DMS 273 treated with DMSO at 0.1 percent for 48 hours (cell line): ENCODE data around the gene GPS2.

ENCODE experiments used
- DNase-seq: peaks from one replicate; lab custom pipeline; 2025; lab: John Stamatoyannopoulos, UW

The GPS2 gene

DNA sequence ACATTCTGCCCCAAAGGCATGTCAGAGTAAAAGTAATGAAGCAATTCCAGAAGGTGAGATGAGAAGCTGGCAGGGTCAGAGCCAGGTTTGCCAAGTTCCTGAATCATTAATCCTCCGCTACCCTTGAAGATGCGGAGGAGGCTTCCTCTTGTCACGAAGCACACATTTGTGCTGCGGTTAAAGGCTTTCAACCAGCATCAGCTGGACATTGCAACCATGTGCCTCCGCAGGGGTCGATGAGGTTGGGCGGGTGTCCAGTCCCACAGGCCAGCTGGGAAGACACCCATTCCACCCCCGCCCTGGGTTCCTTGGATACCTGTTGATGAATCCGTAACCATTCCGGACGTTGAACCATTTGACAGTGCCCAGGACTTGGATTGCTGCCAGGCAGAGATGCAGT, 22.0 kb downstream of the GPS2 start:
- no peak for DNase-seq

DNA sequence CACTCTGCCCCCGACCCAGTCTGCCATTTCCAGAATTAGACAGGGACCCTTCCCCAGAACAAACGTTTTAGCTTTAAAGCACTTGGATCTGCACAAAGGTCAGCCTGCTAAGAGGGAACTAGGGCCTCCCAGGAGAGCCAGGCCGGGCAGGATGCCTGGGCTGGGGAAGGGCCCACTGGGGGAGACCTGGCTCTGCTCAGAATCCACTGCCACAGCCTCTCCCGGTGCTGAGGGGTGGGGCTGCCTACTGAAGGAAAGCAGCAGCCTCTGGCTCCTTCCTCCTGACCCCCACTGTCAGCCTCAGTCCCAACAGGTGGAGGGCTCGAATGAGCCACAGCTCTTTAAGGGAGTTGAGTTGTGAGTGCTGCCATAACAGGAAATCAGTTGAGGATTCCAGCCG, 22.4 kb downstream of the GPS2 start:
- DNase-seq: no peak

DNA sequence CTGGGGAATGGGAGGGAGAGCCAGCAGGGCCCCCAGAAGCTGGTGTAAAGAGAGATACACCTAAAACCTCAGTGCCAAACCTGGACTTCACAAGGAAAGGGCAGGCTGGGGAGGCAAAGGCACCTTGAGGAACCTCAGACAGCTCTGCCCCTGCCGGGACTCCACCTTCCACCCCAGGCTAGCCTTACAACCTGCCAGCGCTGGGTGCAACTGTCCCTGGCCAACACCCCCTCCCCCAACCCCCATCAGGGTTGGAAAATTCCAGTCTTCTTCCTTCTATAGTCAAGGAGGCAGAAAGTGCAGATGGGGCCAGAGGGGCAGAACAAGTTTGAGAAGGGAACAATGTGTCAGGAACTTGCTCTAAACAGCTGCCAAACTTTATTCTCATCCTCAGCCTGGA, 23.0 kb downstream of the GPS2 start:
- no peak for DNase-seq

DNA sequence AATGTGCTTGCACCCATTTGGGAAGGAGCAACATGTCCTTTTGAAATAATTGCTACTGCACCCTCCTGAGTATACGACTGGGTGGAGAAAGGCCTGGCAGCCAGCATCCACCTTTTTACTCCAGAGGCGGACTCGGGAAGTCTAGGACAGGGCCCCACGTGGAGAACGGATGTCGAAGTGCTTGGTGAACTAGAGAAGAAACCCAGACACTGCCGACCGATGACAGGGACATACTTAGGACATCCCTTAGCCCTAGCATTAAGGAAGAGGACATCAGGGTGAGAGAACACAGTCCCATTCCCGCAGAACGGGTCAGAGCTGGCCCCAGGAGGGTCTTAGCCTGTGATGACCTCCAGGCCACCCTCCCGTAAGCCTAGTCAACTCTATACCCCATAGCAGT, 24.5 kb downstream of the GPS2 start:
- DNase-seq: no peak

DNA sequence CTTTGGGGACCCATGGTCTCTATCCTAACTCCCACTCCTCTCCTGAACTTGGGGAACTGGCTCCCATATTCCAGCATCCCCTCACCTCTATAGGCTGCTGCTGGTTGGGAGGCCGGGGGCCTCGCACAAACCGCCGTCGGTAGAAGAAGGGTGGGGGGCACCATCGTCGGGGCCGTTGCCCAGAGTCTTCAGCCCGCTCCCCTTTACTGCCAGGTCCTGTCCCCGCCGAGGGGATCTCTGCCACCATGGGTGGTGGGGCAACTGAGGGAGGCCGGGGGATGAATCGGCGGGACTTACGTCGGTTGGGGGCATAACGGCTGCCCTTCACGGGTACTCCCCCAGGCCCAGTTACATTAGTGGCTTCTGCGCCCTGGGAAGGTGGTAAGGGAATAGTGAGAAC, 25.0 kb downstream of the GPS2 start:
- DNase-seq: no peak

DNA sequence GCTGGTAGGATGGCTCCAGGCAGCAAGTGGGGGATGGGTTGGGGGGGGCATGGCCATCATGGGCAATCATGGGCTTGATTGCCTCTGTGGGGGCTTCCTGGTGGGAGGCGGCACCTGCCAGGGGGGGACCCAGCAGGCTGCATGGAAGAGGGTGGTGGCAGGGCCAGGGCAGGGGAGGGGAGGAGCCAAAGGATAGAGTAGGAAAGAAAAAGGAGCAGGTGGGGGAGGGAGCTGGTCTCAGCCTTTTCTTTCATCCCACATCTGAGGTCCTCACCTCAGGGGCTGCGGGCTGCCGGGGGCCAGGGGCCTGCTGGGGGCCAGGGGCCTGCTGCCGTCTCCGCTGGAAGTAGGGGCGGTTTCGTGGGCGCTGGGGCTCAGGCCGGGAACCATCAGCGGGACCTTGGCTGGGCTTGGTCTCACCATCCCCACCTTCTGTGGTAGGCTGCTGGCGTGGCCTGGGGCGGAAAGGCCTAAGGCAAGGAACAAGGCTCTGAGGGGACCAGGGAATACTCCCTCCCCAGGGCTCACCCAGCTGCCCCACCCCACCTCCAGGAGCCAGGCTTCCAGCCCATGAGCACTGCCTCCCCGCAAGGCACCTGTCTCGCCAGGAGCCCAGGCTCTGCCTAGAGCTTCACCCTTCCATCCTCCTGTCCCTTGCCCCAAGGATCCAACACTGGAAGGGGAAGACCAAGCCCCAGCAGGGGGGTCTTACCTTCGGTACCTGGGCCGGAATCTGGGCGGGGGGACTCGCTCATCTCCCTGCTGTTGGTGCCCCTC, 25.7 kb downstream of the GPS2 start:
- DNase-seq: no peak

DNA sequence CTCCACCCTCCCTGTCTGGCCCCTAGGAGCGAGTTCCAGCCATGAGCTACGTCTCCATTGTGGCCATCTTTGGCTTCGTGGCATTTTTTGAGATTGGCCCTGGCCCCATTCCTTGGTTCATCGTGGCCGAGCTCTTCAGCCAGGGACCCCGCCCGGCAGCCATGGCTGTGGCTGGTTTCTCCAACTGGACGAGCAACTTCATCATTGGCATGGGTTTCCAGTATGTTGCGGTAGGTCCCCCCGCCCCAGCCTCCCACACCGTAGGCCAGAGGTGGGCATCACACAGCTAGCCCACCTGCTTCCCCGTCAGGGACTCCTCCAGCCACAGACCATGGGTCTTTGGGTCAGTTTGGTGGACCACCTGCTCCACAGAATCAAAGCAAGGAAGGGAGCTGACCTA, 29.5 kb downstream of the GPS2 start:
- no peak for DNase-seq

DNA sequence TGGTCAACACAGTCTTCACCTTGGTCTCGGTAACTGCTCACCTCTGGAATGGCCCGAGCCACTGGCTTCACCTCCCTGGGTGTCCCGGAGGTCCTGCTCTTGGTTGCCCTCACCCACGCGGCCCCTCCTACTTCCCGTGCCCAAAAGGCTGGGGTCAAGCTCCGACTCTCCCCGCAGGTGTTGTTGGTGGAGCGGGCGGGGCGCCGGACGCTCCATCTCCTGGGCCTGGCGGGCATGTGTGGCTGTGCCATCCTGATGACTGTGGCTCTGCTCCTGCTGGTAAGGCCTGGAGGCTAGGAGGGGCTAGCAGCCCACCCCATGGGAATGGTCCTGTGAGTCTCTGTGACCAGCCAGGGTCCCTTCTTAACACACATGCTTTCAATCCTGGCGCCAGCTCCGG, 30.2 kb downstream of the GPS2 start:
- no peak for DNase-seq

DNA sequence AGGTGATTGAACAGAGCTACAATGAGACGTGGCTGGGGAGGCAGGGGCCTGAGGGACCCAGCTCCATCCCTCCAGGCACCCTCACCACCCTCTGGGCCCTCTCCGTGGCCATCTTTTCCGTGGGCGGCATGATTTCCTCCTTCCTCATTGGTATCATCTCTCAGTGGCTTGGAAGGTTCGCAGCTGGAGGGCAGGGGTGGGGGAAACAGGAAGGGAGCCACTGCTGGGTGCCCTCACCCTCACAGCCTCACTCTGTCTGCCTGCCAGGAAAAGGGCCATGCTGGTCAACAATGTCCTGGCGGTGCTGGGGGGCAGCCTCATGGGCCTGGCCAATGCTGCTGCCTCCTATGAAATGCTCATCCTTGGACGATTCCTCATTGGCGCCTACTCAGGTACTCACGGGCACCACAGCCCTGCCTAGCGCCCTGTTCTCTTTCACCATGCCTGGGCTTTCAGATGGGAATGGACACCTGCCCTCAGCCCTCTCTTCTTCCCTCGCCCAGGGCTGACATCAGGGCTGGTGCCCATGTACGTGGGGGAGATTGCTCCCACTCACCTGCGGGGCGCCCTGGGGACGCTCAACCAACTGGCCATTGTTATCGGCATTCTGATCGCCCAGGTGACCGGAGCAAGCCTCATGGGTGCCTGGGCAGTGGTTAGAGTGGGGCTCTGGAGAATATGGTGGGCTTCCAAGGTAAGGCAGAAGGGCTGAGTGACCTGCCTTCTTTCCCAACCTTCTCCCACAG, 31.5 kb downstream of the GPS2 start:
- DNase-seq: no peak

DNA sequence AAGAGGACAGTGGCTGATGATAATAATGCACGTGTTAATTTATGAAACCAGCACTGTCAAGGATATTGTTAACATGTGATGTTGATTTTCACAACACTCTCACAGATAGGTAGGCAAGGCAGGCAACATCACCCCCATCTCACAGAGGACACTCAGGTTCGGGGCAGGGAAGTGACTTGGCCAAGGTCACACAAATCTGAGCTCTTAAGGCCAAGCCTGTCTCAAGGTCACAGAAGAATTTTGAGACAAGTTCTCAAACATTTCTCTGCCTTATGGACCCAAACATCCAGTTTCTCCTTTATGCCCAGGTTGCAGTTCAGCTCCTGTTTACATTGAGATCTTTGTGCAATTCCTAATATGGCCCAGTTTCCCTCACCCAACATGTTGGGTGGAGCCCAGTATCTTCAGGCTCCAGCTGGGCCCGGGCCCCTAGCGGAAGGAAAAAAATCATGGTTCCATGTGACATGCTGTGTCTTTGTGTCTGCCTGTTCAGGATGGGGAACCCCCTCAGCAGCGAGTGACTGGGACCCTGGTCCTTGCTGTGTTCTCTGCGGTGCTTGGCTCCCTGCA, 32.3 kb downstream of the GPS2 start:
- no peak for DNase-seq

DNA sequence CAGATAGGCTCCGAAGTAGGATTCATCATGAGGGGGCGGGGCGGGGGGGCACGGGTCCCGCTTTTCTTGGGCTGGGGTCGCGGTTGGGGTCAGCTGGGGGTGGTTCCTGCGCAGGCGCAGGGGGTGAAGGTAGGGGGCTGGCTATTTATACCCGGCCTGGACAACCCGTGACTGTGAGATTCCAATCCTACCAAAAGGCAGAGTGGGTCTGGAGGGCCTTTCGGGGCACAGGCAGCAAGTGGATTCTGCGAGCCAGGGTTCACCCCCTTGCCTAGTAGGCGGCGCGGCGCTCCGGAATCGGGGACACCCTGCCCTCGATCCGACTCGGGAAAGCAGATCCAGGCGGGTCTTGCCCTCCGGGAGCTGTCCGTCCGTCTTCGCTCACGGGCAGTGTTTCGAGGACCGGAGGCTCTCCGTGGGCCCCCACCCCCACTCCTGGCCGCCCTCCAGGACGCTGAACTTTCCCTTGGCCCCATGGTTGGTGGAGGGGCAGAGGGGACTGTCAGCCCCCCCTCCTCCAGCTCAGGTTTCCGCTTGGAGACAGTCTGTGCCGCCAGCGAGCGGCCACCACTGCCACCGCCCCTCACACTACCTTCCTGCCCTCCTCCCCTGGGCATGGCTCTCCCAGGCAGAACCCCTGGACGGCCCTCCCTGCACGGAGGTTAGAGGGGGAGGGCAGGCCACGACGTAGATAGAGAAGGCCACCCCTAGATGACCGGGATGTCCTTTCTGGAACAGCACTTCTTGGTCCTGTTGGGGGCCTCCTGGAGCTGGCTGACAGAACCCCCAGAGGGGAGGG, 33.0 kb downstream of the GPS2 start:
- DNase-seq: no peak

DNA sequence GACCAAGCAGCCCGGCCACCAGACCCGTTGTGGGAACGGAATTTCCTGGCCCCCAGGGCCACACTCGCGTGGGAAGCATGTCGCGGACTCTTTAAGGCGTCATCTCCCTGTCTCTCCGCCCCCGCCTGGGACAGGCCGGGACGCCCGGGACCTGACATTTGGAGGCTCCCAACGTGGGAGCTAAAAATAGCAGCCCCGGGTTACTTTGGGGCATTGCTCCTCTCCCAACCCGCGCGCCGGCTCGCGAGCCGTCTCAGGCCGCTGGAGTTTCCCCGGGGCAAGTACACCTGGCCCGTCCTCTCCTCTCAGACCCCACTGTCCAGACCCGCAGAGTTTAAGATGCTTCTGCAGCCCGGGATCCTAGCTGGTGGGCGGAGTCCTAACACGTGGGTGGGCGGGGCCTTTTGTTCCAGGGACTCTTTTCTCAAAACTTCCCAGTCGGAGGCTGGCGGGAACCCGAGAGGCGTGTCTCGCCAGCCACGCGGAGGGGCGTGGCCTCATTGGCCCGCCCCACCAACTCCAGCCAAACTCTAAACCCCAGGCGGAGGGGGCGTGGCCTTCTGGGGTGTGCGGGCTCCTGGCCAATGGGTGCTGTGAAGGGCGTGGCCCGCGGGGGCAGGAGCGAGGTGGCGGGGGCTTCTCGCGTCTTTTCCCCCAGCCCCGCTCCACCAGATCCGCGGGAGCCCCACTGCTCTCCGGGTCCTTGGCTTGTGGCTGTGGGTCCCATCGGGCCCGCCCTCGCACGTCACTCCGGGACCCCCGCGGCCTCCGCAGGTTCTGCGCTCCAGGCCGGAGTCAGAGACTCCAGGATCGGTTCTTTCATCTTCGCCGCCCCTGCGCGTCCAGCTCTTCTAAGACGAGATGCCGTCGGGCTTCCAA, 33.8 kb downstream of the GPS2 start, which contains the start of gene SLC2A4:
SLC2A4 (plus strand) TSS at position 645 of the 879 bp plus-strand sequence; CDS start at position 862, 217 bp downstream.
- peak; percentile 78 for DNase-seq

DNA sequence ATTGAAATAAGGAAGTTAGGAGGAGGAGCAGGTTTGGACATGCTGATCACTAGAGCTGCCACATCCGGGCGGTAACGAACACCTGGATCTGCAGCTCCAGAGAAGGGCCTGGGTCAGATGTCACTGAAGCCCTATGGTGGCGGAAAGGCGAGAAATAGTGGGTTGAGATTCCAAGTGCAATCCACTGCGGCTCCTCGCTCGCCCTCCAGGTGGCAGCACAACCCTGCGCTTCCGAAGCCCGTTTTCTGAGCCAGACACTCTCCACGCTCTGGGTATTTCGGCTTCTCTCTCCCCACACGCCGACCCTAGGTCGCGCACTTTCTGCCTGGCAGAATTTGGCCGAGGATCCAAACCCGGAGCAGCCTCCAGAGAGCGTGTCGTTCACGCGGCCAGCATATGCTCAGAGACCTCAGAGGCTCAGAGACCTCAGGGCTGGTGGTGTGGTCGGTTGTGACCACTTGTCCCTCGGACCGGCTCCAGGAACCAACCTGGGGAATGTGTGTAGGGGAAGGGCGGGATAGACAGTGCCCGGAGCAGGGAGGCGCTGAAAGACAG, 34.6 kb downstream of the GPS2 start:
- peak; percentile 76 for DNase-seq

DNA sequence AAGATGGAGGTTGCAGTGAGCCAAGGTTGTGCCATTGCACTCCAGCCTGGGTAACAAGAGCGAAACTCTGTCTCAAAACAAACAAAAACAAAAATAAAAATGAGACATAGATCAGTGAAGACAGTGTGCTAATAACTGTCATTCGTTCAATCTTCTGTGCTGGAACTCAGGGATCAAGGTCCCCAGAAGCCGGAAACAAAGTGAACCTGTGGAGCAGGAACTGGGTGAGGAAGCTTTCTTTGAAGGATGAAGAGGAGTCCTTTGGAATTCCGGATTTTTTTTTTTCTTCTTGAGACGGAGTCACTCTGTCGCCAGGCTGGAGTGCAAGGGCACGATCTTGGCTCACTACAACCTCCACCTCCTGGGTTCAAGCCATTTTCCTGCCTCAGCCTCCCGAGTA, 35.7 kb downstream of the GPS2 start:
- no peak for DNase-seq

DNA sequence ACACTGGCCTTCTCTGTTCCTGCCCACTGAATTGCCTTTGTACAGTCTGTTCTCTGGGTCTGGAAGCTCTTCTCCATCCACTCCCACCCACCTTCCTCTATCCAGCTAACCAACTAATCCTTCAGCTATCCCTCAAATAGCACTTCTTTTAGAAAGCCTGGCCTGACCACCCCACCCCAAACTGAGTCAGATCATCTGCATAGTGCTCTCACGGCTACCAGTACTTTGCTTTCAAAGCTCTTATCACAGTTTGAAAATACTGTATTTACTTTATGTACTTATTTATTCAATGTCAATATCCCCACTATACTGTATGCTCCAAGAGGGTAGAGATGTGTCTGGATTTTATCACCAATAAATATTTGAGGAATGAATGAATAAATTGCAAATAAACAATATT, 48.4 kb downstream of the GPS2 start:
- DNase-seq: no peak

DNA sequence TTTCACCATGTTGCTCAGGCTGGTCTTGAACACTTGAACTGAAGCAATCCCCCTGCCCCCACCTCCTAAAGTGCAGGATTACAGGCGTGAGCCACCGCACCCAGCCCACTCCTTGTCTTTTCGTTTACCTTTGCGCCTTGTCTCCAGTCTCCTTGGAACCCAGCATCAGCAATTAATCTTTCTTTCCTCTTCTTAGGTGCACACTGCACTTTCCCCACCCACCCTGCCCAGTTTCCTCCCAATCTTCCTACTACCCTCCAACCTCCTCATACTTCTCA, 51.4 kb downstream of the GPS2 start:
- no peak for DNase-seq

DNA sequence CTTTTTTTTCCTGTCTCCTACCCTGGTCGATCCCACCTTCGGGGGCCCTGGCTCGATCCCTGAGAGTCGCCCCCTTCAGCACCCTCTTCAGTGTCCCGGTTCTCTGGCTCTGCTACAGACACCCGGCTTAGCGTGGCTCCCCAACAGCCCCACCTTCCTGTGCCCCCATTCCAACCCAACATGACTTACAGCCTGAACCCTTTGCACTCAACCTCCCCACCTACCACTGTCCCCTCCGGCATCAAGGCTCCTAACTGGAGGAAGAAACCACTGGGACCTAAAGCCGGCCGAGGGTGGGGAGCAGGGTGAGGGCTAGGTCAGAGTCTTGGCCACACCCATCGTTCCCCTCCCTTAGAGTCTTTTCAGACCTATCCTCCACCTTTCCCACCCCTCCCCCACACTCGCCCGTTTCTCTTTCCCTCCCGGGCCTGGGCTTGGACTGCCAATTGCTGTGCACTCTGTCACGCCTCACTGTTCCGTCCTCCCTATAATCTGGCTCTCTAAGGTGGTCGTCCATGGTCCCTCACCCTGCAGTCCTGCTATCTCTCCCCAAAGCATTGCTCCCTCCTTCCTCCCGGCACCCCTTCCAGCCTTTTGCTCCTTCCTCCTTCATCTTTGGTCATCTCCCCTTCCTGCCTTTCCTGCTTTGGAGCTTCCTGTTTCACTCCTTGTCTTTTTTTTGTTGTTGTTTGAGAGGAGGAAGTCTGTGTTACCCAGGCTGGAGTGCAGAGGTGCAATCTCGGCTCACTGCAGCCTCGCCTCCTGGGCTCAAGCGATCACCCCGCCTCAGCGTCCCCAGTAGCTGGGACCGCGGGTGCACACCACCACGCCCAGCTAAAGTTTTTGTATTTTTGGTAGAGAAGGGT, 52.0 kb downstream of the GPS2 start:
- DNase-seq: no peak
